Stromal cell of bone marrow (primary cell): ENCODE data around the gene KIAA0825.
A peak's percentile ranks its signal among the peaks of the same experiment; 100 is the strongest.

Experiments used
- DNase-seq: peaks from one replicate; pipeline ENCODE4 v3.0.0-alpha.2; 2012; ENCODE audit warnings: low read depth

KIAA0825 gene

GRCh38 chr5:94503677-94504076, 114.7 kb downstream of the KIAA0825 start:
- no peak for DNase-seq

- DNase-seq, result no peak
Observed at GRCh38 chr5:94501365-94501764, 117.0 kb downstream of the KIAA0825 start.

GRCh38 chr5:94499806-94500205, 118.6 kb downstream of the KIAA0825 start:
- no peak for DNase-seq

- no peak for DNase-seq
Observed at GRCh38 chr5:94498199-94498598, 120.2 kb downstream of the KIAA0825 start.

- no peak for DNase-seq
Observed at GRCh38 chr5:94485067-94485466, 133.3 kb downstream of the KIAA0825 start.

GRCh38 chr5:94481059-94481458, 137.3 kb downstream of the KIAA0825 start:
- no peak for DNase-seq

- DNase-seq, result no peak
Observed at GRCh38 chr5:94480486-94480885, 137.9 kb downstream of the KIAA0825 start.

- DNase-seq, result no peak
Observed at GRCh38 chr5:94473936-94474335, 144.5 kb downstream of the KIAA0825 start.

- peak; percentile 6 for DNase-seq
Observed at GRCh38 chr5:94471521-94471920, 146.9 kb downstream of the KIAA0825 start.

- no peak for DNase-seq
Observed at GRCh38 chr5:94470802-94471201, 147.6 kb downstream of the KIAA0825 start.

- DNase-seq, result peak; percentile 6
Observed at GRCh38 chr5:94469894-94470329, 148.5 kb downstream of the KIAA0825 start.

GRCh38 chr5:94467954-94468930, 150.2 kb downstream of the KIAA0825 start:
- no peak for DNase-seq

GRCh38 chr5:94467346-94467953, 151.0 kb downstream of the KIAA0825 start:
- no peak for DNase-seq

- DNase-seq, result peak; percentile 9
Observed at GRCh38 chr5:94463739-94464138, 154.7 kb downstream of the KIAA0825 start.

- no peak for DNase-seq
Observed at GRCh38 chr5:94461131-94461530, 157.3 kb downstream of the KIAA0825 start.

GRCh38 chr5:94459915-94460314, 158.5 kb downstream of the KIAA0825 start:
- no peak for DNase-seq

- DNase-seq, result no peak
Observed at GRCh38 chr5:94457788-94458187, 160.6 kb downstream of the KIAA0825 start.

- DNase-seq, result no peak
Observed at GRCh38 chr5:94445726-94446125, 172.7 kb downstream of the KIAA0825 start.

- no peak for DNase-seq
Observed at GRCh38 chr5:94442991-94443390, 175.4 kb downstream of the KIAA0825 start.

GRCh38 chr5:94442076-94442475, 176.3 kb downstream of the KIAA0825 start:
- DNase-seq, result no peak

GRCh38 chr5:94440015-94440414, 178.4 kb downstream of the KIAA0825 start:
- DNase-seq, result no peak

GRCh38 chr5:94433397-94434163, 184.8 kb downstream of the KIAA0825 start:
- DNase-seq, result peak; percentile 55
